IMR-90 (cell line): ENCODE measurements around the gene EDEM3. TPM values are rescaled to one million over a fixed set of nuclear protein-coding genes. Genes with fewer than 3 reads are reported as not detected.

Source experiments
- ATAC-seq: fragments of 200-7000 bp; cut with Tn5 transposase; 2 replicates; pipeline ENCODE4 v1.9.1; 2020; ENCODE audit warnings: low read depth, mild to moderate bottlenecking, moderate library complexity
- BruUV-seq: library from RNA; stranded (reverse); fragments of 400-500 nt; replicated peaks from 2 replicates; lab custom pipeline; 2021; lab: Mats Ljungman, UMichigan
- CTCF ChIA-PET: fragments of 300-600 bp; formaldehyde crosslinking; extraction: SDS; loops from one replicate; lab custom pipeline; 2021; ENCODE audit warnings: antibody characterized with exemption; lab: Yijun Ruan, JAX
- POLR2A ChIA-PET: fragments of 300-600 bp; sonication (Branson Sonifier 250); formaldehyde crosslinking; loops from one replicate; lab custom pipeline; 2022; ENCODE audit warnings: antibody characterized with exemption; ENCODE audit not compliant: unreplicated experiment; lab: Charles Lee
- DNase-seq: peaks from one replicate; pipeline ENCODE4 v3.0.0; 2013
- H2AFZ ChIP-seq: replicated peaks from 2 replicates; pipeline ENCODE3; 2013; ENCODE audit warnings: low read length, mild to moderate bottlenecking; ENCODE audit not compliant: poor library complexity
- H2AK5ac ChIP-seq: 2 replicates; pipeline ENCODE4 v1.6.1; 2013; ENCODE audit warnings: low read depth, low read length, inconsistent platforms
- H2AK9ac ChIP-seq: replicated peaks from 2 replicates; pipeline ENCODE3; 2013; ENCODE audit warnings: mild to moderate bottlenecking, low read depth, low read length, moderate library complexity; ENCODE audit not compliant: poor library complexity
- H2BK120ac ChIP-seq: 2 replicates; pipeline ENCODE4 v1.6.1; 2013; ENCODE audit warnings: low read depth, low read length, inconsistent platforms
- H2BK15ac ChIP-seq: 3 replicates; pipeline ENCODE4 v1.6.1; 2013; ENCODE audit warnings: low read depth, low read length, inconsistent platforms
- H2BK20ac ChIP-seq: 2 replicates; pipeline ENCODE4 v1.6.1; 2013; ENCODE audit warnings: low read depth, mild to moderate bottlenecking, inconsistent platforms, low read length, moderate library complexity
- H2BK5ac ChIP-seq: 2 replicates; pipeline ENCODE4 v1.6.1; 2013; ENCODE audit warnings: mild to moderate bottlenecking, low read depth, low read length, inconsistent platforms; ENCODE audit not compliant: poor library complexity, severe bottlenecking
- H3K14ac ChIP-seq: replicated peaks from 2 replicates; pipeline ENCODE4 v1.6.1; 2013; ENCODE audit warnings: low read depth, low read length, inconsistent platforms
- H3K18ac ChIP-seq: 2 replicates; pipeline ENCODE4 v1.6.1; 2013; ENCODE audit warnings: low read depth, low read length, control low read depth
- H3K23ac ChIP-seq: 2 replicates; pipeline ENCODE4 v1.6.1; 2013; ENCODE audit warnings: low read depth, low read length, inconsistent platforms
- H3K27ac ChIP-seq: 2 replicates; pipeline ENCODE4 v1.5.1; 2013; ENCODE audit warnings: mild to moderate bottlenecking, control low read depth, low read length; ENCODE audit not compliant: insufficient read depth
- H3K27me3 ChIP-seq: 2 replicates; pipeline ENCODE4 v1.6.1; 2013; ENCODE audit warnings: low read length; ENCODE audit not compliant: control insufficient read depth, insufficient read depth
- H3K36me3 ChIP-seq: 2 replicates; pipeline ENCODE4 v1.6.1; 2013; ENCODE audit warnings: low read length, mixed read lengths; ENCODE audit not compliant: control insufficient read depth, insufficient read depth
- H3K4ac ChIP-seq: 2 replicates; pipeline ENCODE4 v1.6.1; 2013; ENCODE audit warnings: low read depth, low read length, inconsistent platforms
- H3K4me1 ChIP-seq: 2 replicates; pipeline ENCODE4 v1.6.1; 2013; ENCODE audit warnings: low read length, mixed read lengths; ENCODE audit not compliant: control insufficient read depth, insufficient read depth
- H3K4me2 ChIP-seq: 2 replicates; pipeline ENCODE4 v1.6.1; 2013; ENCODE audit warnings: low read depth, mild to moderate bottlenecking, control low read depth, low read length, moderate library complexity
- H3K4me3 ChIP-seq: 2 replicates; pipeline ENCODE4 v1.5.1; 2013; ENCODE audit warnings: low read depth, mild to moderate bottlenecking, control low read depth, low read length, moderate library complexity; ENCODE audit not compliant: insufficient read depth
- H3K56ac ChIP-seq: 2 replicates; pipeline ENCODE4 v1.6.1; 2013; ENCODE audit warnings: low read length, inconsistent platforms; ENCODE audit not compliant: insufficient read depth; ENCODE audit errors: extremely low read depth
- H3K79me1 ChIP-seq, 2 experiments: 2 replicates each; pipeline ENCODE4 v1.6.1; 2013; ENCODE audit warnings: low read length in 2 of 2, inconsistent platforms in 1 of 2, low read depth in 1 of 2
- H3K9ac ChIP-seq: 2 replicates; pipeline ENCODE4 v1.6.1; 2013; ENCODE audit warnings: low read depth, low read length, control low read depth
- H3K9me1 ChIP-seq: 2 replicates; pipeline ENCODE4 v1.6.1; 2013; ENCODE audit warnings: low read length, inconsistent platforms; ENCODE audit not compliant: insufficient read depth
- H3K9me3 ChIP-seq: 2 replicates; pipeline ENCODE4 v1.6.1; 2013; ENCODE audit warnings: low read length; ENCODE audit not compliant: control insufficient read depth, insufficient read depth
- H4K20me1 ChIP-seq: 2 replicates; pipeline ENCODE4 v1.6.1; 2013; ENCODE audit warnings: low read length, inconsistent platforms; ENCODE audit not compliant: insufficient read depth
- H4K5ac ChIP-seq: 2 replicates; pipeline ENCODE4 v1.6.1; 2013; ENCODE audit warnings: mild to moderate bottlenecking, low read depth, low read length, control low read depth
- H4K8ac ChIP-seq, 2 experiments: 2 replicates each; pipeline ENCODE4 v1.6.1; 2013; ENCODE audit warnings: low read depth in 2 of 2, low read length in 2 of 2, control low read depth in 1 of 2, inconsistent platforms in 1 of 2
- H4K91ac ChIP-seq: 2 replicates; pipeline ENCODE4 v1.6.1; 2013; ENCODE audit warnings: low read depth, low read length, inconsistent platforms; ENCODE audit not compliant: insufficient read depth
- MXI1 ChIP-seq: IDR thresholded peaks from 2 replicates; pipeline ENCODE4 v1.6.1; 2012; ENCODE audit warnings: low read depth, mild to moderate bottlenecking, low read length, moderate library complexity, borderline replicate concordance
- WGBS, 2 experiments: methylation state at CpG; one replicate each; pipeline versions ENCODE4 v1.1.5 to v1.1.7; 2013; ENCODE audit warnings: missing lambda C conversion rate in 2 of 2; ENCODE audit not compliant: insufficient read length in 1 of 2; ENCODE audit errors: extremely low coverage in 2 of 2; 5-methylcytosine and 5-hydroxymethylcytosine counted together
- dilution Hi-C: fragments of 300-500 bp; cut with HindIII; formaldehyde crosslinking; loops from one replicate; pipeline ENCODE4 v1.14.3; 2018; ENCODE audit warnings: low sequenced_read_pairs; ENCODE audit not compliant: unreplicated experiment
- in situ Hi-C: fragments of 300-500 bp; cut with MboI; formaldehyde crosslinking; loops from 3 replicates; pipeline ENCODE4 v1.14.3; 2019; ENCODE audit warnings: low sequenced_read_pairs, inconsistent platforms, mixed read lengths
- intact Hi-C: fragments of 100-400 bp; cut with micrococcal nuclease; formaldehyde crosslinking; loops from 2 replicates; pipeline ENCODE4 v1.10.0; 2022
- polyA plus RNA-seq, 3 experiments: library from polyadenylated mRNA; depleted of rRNA; stranded (reverse); fragments of >200 nt; gene quantifications; 2 replicates each; pipeline ENCODE4 v1.2.3, GENCODE V29; 2012; ENCODE audit warnings: low replicate concordance in 1 of 3
- total RNA-seq: library from RNA; depleted of rRNA; stranded (reverse); fragments of >200 nt; gene quantifications from 2 replicates; pipeline ENCODE4 v1.2.3, GENCODE V29; 2012

Gene EDEM3
- total and polyA plus RNA-seq, 2 of the 4 experiments (the other 2 are of a cell fraction), result 17.5 to 29.9 TPM

- ChIA-PET CTCF (no interaction called here), POLR2A (no interaction called here)
- H4K5ac ChIP-seq, result no peak overlapping the region
- no peak overlapping the region for H3K56ac ChIP-seq
- no peak overlapping the region for H3K4me2 ChIP-seq
- no peak overlapping the region for H2AFZ ChIP-seq
- no peak overlapping the region for H3K14ac ChIP-seq
- intact Hi-C loops, result loop anchor here (10.0 kb wide), 1 partner anchor 754 kb away; no protein-coding TSS in a partner anchor
- H3K9me3 ChIP-seq, result no peaks in the 10 kb centered on the region
- no peak for TF ChIP-seq MXI1
- no peak overlapping the region for H3K4me3 ChIP-seq
- dilution Hi-C loops, result no loop called here
- H3K23ac ChIP-seq, result no peak overlapping the region
- H3K4me1 ChIP-seq, result peaks cover 3% of the 10 kb centered on the region; the same call in 1 of the 2 replicates
- H3K18ac ChIP-seq, result no peak overlapping the region
- no peak overlapping the region for H2AK5ac ChIP-seq
- in situ Hi-C loops, result no loop called here
- no peak overlapping the region for H4K91ac ChIP-seq
- WGBS, 2 experiments, result no CpG with 5 or more reads among the region's 1 CpG
- H2BK15ac ChIP-seq, result no peak overlapping the region
- no peak overlapping the region for H2BK5ac ChIP-seq
- H3K9ac ChIP-seq, result no peak overlapping the region
- DNase-seq (no peak), ATAC-seq (no peak)
- H4K8ac ChIP-seq, result no peak overlapping the region
- peaks cover 3% of the 10 kb centered on the region in 2 experiments; a peak in 2 of 4 replicates for H3K79me1 ChIP-seq
- H2BK20ac ChIP-seq, result no peak overlapping the region
- no peak overlapping the region for H2BK120ac ChIP-seq
- BruUV-seq, result no TSS peak
- H3K36me3 ChIP-seq, result peaks cover 9% of the 10 kb centered on the region
- no peaks in the 10 kb centered on the region for H3K9me1 ChIP-seq
- no peak overlapping the region for H3K4ac ChIP-seq
- no peak overlapping the region for H2AK9ac ChIP-seq
- H3K27ac ChIP-seq, result no peak overlapping the region
- no peaks in the 10 kb centered on the region for H3K27me3 ChIP-seq
- no peaks in the 10 kb centered on the region; the same call in 1 of the 2 replicates for H4K20me1 ChIP-seq
Measured at GRCh38 chr1:184698969-184699368, 55.7 kb downstream of the EDEM3 start.
